Mesenchymal stem cell (in vitro differentiated cells and primary cell): ENCODE measurements around the gene ZGPAT.
A peak's percentile ranks its signal among the peaks of the same experiment; 100 is the strongest.

Experiments used
- DNase-seq: peaks from one replicate; pipeline ENCODE4 v3.0.0-alpha.2; 2013
- H2AFZ ChIP-seq: one replicate; pipeline ENCODE4 v1.6.1; 2013; ENCODE audit warnings: low read depth, mild to moderate bottlenecking, control low read depth, inconsistent platforms, low read length, moderate library complexity
- H2AK5ac ChIP-seq: 2 replicates; pipeline ENCODE4 v1.6.1; 2013; ENCODE audit warnings: low read length, moderate library complexity, mild to moderate bottlenecking, inconsistent platforms; ENCODE audit not compliant: severe bottlenecking
- H2BK120ac ChIP-seq: one replicate; pipeline ENCODE4 v1.6.1; 2013; ENCODE audit warnings: low read depth, mild to moderate bottlenecking, inconsistent platforms, low read length, moderate library complexity
- H2BK12ac ChIP-seq, 2 experiments: one replicate each; pipeline ENCODE4 v1.6.1; 2013; ENCODE audit warnings: inconsistent platforms in 2 of 2, low read length in 2 of 2, mild to moderate bottlenecking in 2 of 2, moderate library complexity in 2 of 2, control low read depth in 1 of 2
- H2BK15ac ChIP-seq: one replicate; pipeline ENCODE4 v1.6.1; 2013; ENCODE audit warnings: mild to moderate bottlenecking, low read depth, inconsistent platforms; ENCODE audit not compliant: poor library complexity, severe bottlenecking
- H2BK5ac ChIP-seq: 2 replicates; pipeline ENCODE4 v1.6.1; 2013; ENCODE audit warnings: low read depth, mild to moderate bottlenecking, low read length, control low read depth, inconsistent platforms; ENCODE audit not compliant: poor library complexity, severe bottlenecking
- H3K14ac ChIP-seq, 2 experiments: one replicate each; pipeline ENCODE4 v1.6.1; 2013; ENCODE audit warnings: inconsistent platforms in 2 of 2, low read length in 2 of 2, control low read depth in 1 of 2, mild to moderate bottlenecking in 1 of 2, moderate library complexity in 1 of 2
- H3K18ac ChIP-seq, 2 experiments: one replicate each; pipeline ENCODE4 v1.6.1; 2013; ENCODE audit warnings: inconsistent platforms in 2 of 2, low read length in 2 of 2, control low read depth in 1 of 2, low read depth in 1 of 2, mild to moderate bottlenecking in 1 of 2
- H3K23ac ChIP-seq, 2 experiments: one replicate each; pipeline ENCODE4 v1.6.1; 2013; ENCODE audit warnings: inconsistent platforms in 2 of 2, low read length in 2 of 2, mild to moderate bottlenecking in 2 of 2, moderate library complexity in 2 of 2, control low read depth in 1 of 2
- H3K27ac ChIP-seq: 2 replicates; pipeline ENCODE4 v1.5.1; 2013; ENCODE audit warnings: mild to moderate bottlenecking, moderate library complexity, low read length, control low read depth, inconsistent platforms; ENCODE audit not compliant: poor library complexity, severe bottlenecking
- H3K27me3 ChIP-seq, 2 experiments: 2 replicates each; pipeline versions ENCODE4 v1.6.1 to v1.7.0; 2013; ENCODE audit warnings: low read length in 2 of 2, mild to moderate bottlenecking in 2 of 2, moderate library complexity in 2 of 2, control low read depth in 1 of 2, inconsistent platforms in 1 of 2; ENCODE audit not compliant: control insufficient read depth in 1 of 2, insufficient read depth in 1 of 2
- H3K36me3 ChIP-seq, 2 experiments: 2 replicates each; pipeline versions ENCODE4 v1.6.1 to v1.7.0; 2013; ENCODE audit warnings: low read length in 2 of 2, control low read depth in 1 of 2, inconsistent platforms in 1 of 2, low read depth in 1 of 2, mild to moderate bottlenecking in 1 of 2; ENCODE audit not compliant: insufficient read depth in 2 of 2, control insufficient read depth in 1 of 2
- H3K4ac ChIP-seq, 2 experiments: one replicate each; pipeline ENCODE4 v1.6.1; 2013; ENCODE audit warnings: inconsistent platforms in 2 of 2, low read length in 2 of 2, mild to moderate bottlenecking in 2 of 2, moderate library complexity in 2 of 2, control low read depth in 1 of 2, low read depth in 1 of 2
- H3K4me1 ChIP-seq: 2 replicates; pipeline ENCODE4 v1.6.1; 2013; ENCODE audit warnings: low read depth, low read length, control low read depth; ENCODE audit not compliant: control insufficient read depth, insufficient read depth
- H3K4me2 ChIP-seq: 2 replicates; pipeline ENCODE4 v1.6.1; 2013; ENCODE audit warnings: low read length, mild to moderate bottlenecking, inconsistent platforms; ENCODE audit not compliant: poor library complexity, severe bottlenecking
- H3K4me3 ChIP-seq, 2 experiments: 2 replicates each; pipeline versions ENCODE4 v1.5.1 to v1.7.0; 2013; ENCODE audit warnings: low read length in 2 of 2, mild to moderate bottlenecking in 2 of 2, control low read depth in 1 of 2, low read depth in 1 of 2; ENCODE audit not compliant: insufficient read depth in 1 of 2
- H3K79me1 ChIP-seq: replicated peaks from 2 replicates; pipeline ENCODE4 v1.6.1; 2013; ENCODE audit warnings: mild to moderate bottlenecking, control low read depth, low read length, inconsistent platforms; ENCODE audit not compliant: poor library complexity, severe bottlenecking
- H3K9ac ChIP-seq: 2 replicates; pipeline ENCODE4 v1.7.0; 2013; ENCODE audit warnings: mild to moderate bottlenecking, low read length, moderate library complexity
- H3K9me3 ChIP-seq: 2 replicates; pipeline ENCODE4 v1.7.0; 2013; ENCODE audit warnings: mild to moderate bottlenecking, low read length; ENCODE audit not compliant: control insufficient read depth
- H4K8ac ChIP-seq: one replicate; pipeline ENCODE4 v1.6.1; 2013; ENCODE audit warnings: inconsistent platforms, mild to moderate bottlenecking, low read length, moderate library complexity
- H4K91ac ChIP-seq: one replicate; pipeline ENCODE4 v1.6.1; 2013; ENCODE audit warnings: mild to moderate bottlenecking, low read length, inconsistent platforms
- WGBS: methylation state at CpG from one replicate; pipeline ENCODE4 v1.1.7; 2013; ENCODE audit warnings: mixed read lengths; 5-methylcytosine and 5-hydroxymethylcytosine counted together

Gene ZGPAT

GRCh38 chr20:63703471-63703975 lies 4.3 kb upstream of the ZGPAT start:
- Histone ChIP-seq H2AK5ac (no peak overlapping the region), H3K18ac (no peak overlapping the region), H3K27ac (no peak overlapping the region), H2AFZ (no peak overlapping the region), H4K8ac (no peak overlapping the region), H3K14ac (no peak overlapping the region), H3K36me3 (peaks cover 36 to 60% of the 10 kb centered on the region in 2 experiments), H3K4me2 (no peak overlapping the region), H3K27me3 (no peaks in the 10 kb centered on the region), H2BK5ac (no peak overlapping the region), H3K9me3 (no peaks in the 10 kb centered on the region), H3K23ac (no peak overlapping the region), H4K91ac (no peak overlapping the region), H3K79me1 (peaks cover 27% of the 10 kb centered on the region), H3K9ac (no peak overlapping the region), H3K4me1 (peaks cover 59% of the 10 kb centered on the region), H2BK12ac (no peak overlapping the region), H3K4me3 (no peak overlapping the region), H3K4ac (no peak overlapping the region), H2BK15ac (no peak overlapping the region), H2BK120ac (no peak overlapping the region)
- DNase-seq = no peak
- WGBS = 88% methylated on average over 14 of the region's 15 CpGs

GRCh38 chr20:63703976-63704748 lies 3.7 kb upstream of the ZGPAT start:
- no peak overlapping the region for H2BK12ac ChIP-seq
- H2BK120ac ChIP-seq = no peak overlapping the region
- H3K9me3 ChIP-seq = no peaks in the 10 kb centered on the region
- no peak overlapping the region for H3K27ac ChIP-seq
- H2BK15ac ChIP-seq = no peak overlapping the region
- H3K4me2 ChIP-seq = no peak overlapping the region
- H3K14ac ChIP-seq = no peak overlapping the region
- no peak for DNase-seq
- H3K9ac ChIP-seq = no peak overlapping the region
- no peak overlapping the region for H2BK5ac ChIP-seq
- H3K23ac ChIP-seq = no peak overlapping the region
- H3K27me3 ChIP-seq = no peaks in the 10 kb centered on the region
- no peak overlapping the region for H4K8ac ChIP-seq
- no peak overlapping the region for H2AFZ ChIP-seq
- H4K91ac ChIP-seq = no peak overlapping the region
- peaks cover 41 to 65% of the 10 kb centered on the region in 2 experiments for H3K36me3 ChIP-seq
- H3K18ac ChIP-seq = no peak overlapping the region
- peaks cover 27% of the 10 kb centered on the region for H3K79me1 ChIP-seq
- peaks cover 59% of the 10 kb centered on the region for H3K4me1 ChIP-seq
- no peak overlapping the region for H3K4me3 ChIP-seq
- WGBS = 95% methylated on average over 11 of the region's 11 CpGs
- H3K4ac ChIP-seq = no peak overlapping the region
- no peak overlapping the region for H2AK5ac ChIP-seq

GRCh38 chr20:63704749-63705117 lies 3.1 kb upstream of the ZGPAT start:
- H2AK5ac ChIP-seq = no peak overlapping the region
- no peak overlapping the region for H4K91ac ChIP-seq
- no peak overlapping the region for H3K18ac ChIP-seq
- peaks cover 27% of the 10 kb centered on the region for H3K79me1 ChIP-seq
- H4K8ac ChIP-seq = no peak overlapping the region
- no peak overlapping the region for H3K4ac ChIP-seq
- no peak overlapping the region for H3K23ac ChIP-seq
- H2BK120ac ChIP-seq = no peak overlapping the region
- no peaks in the 10 kb centered on the region for H3K9me3 ChIP-seq
- no peak overlapping the region for H2AFZ ChIP-seq
- DNase-seq = no peak
- H3K4me3 ChIP-seq = no peak overlapping the region
- H3K27ac ChIP-seq = no peak overlapping the region
- no peaks in the 10 kb centered on the region for H3K27me3 ChIP-seq
- no peak overlapping the region for H3K4me2 ChIP-seq
- 88% methylated on average over 6 of the region's 6 CpGs for WGBS
- peaks cover 45 to 69% of the 10 kb centered on the region in 2 experiments for H3K36me3 ChIP-seq
- no peak overlapping the region for H3K14ac ChIP-seq
- no peak overlapping the region for H2BK12ac ChIP-seq
- no peak overlapping the region for H2BK5ac ChIP-seq
- no peak overlapping the region for H3K9ac ChIP-seq
- peaks cover 57% of the 10 kb centered on the region for H3K4me1 ChIP-seq
- no peak overlapping the region for H2BK15ac ChIP-seq

GRCh38 chr20:63705232-63706026 lies 2.4 kb upstream of the ZGPAT start:
- peaks cover 44 to 65% of the 10 kb centered on the region in 2 experiments for H3K36me3 ChIP-seq
- no peak overlapping the region for H2BK15ac ChIP-seq
- H3K27me3 ChIP-seq = no peaks in the 10 kb centered on the region
- H3K14ac ChIP-seq = no peak overlapping the region
- DNase-seq = no peak
- H2BK120ac ChIP-seq = no peak overlapping the region
- peaks cover 25% of the 10 kb centered on the region for H3K79me1 ChIP-seq
- H3K4me1 ChIP-seq = peaks cover 51% of the 10 kb centered on the region
- H2AFZ ChIP-seq = no peak overlapping the region
- no peak overlapping the region for H4K8ac ChIP-seq
- no peak overlapping the region for H3K27ac ChIP-seq
- H2BK12ac ChIP-seq = no peak overlapping the region
- no peaks in the 10 kb centered on the region for H3K9me3 ChIP-seq
- H2AK5ac ChIP-seq = no peak overlapping the region
- H4K91ac ChIP-seq = no peak overlapping the region
- H3K23ac ChIP-seq = no peak overlapping the region
- H3K4ac ChIP-seq = no peak overlapping the region
- no peak overlapping the region for H2BK5ac ChIP-seq
- H3K9ac ChIP-seq = peak overlapping the region; percentile 93
- H3K18ac ChIP-seq = no peak overlapping the region
- WGBS = 96% methylated on average over 7 of the region's 8 CpGs
- H3K4me3 ChIP-seq = peak overlapping the region in 1 of 2 experiments; percentile 96
- no peak overlapping the region for H3K4me2 ChIP-seq
